Lung (tissue), 12 donors: ENCODE results near the gene C21orf58. TPM values are rescaled to one million over a fixed set of nuclear protein-coding genes. Genes with fewer than 3 reads are reported as not detected.

Source experiments
- ATAC-seq: fragments of 200-7000 bp; cut with Tn5 transposase; one replicate; pipeline ENCODE4 v1.9.1; 2020; ENCODE audit warnings: moderate number of reproducible peaks; ENCODE audit not compliant: insufficient read depth, low FRiP score
- DNase-seq, 3 donors: peaks; one replicate each; pipeline ENCODE4 v3.0.0-alpha.2; 2013 to 2017
- H3K27ac ChIP-seq, 2 donors: one replicate each; pipeline ENCODE4 v1.5.1; 2013; ENCODE audit warnings: mild to moderate bottlenecking in 2 of 2, moderate library complexity in 2 of 2, control low read depth in 1 of 2, inconsistent platforms in 1 of 2, low read depth in 1 of 2, low read length in 1 of 2
- H3K27me3 ChIP-seq, 3 donors: one replicate each; pipeline ENCODE4 v1.5.1; 2013; ENCODE audit warnings: low read length in 2 of 3; ENCODE audit not compliant: control insufficient read depth in 3 of 3, insufficient read depth in 3 of 3
- H3K36me3 ChIP-seq, 4 donors: one replicate each; pipeline ENCODE4 v1.5.1; 2013; ENCODE audit warnings: low read length in 4 of 4, mild to moderate bottlenecking in 1 of 4, moderate library complexity in 1 of 4; ENCODE audit not compliant: control insufficient read depth in 4 of 4, insufficient read depth in 4 of 4
- H3K4me1 ChIP-seq, 5 donors: one replicate each; pipeline ENCODE4 v1.5.1; 2013; ENCODE audit warnings: low read length in 5 of 5, mild to moderate bottlenecking in 2 of 5, moderate library complexity in 1 of 5; ENCODE audit not compliant: control insufficient read depth in 5 of 5, insufficient read depth in 5 of 5
- H3K4me3 ChIP-seq: one replicate; pipeline ENCODE4 v1.5.1; 2013; ENCODE audit warnings: mild to moderate bottlenecking, control low read depth, moderate library complexity
- H3K9ac ChIP-seq, 2 donors: one replicate each; pipeline ENCODE4 v1.5.1; 2013; ENCODE audit warnings: low read length in 2 of 2, control low read depth in 1 of 2; ENCODE audit not compliant: insufficient read depth in 1 of 2
- H3K9me3 ChIP-seq, 4 donors: one replicate each; pipeline ENCODE4 v1.5.1; 2013; ENCODE audit warnings: low read length in 3 of 4, mild to moderate bottlenecking in 1 of 4, moderate library complexity in 1 of 4; ENCODE audit not compliant: control insufficient read depth in 4 of 4, insufficient read depth in 3 of 4
- WGBS, 2 donors: extraction: QIAGEN DNeasy Blood & Tissue Kit; methylation state at CpG; one replicate each; pipeline ENCODE4 v1.1.7; 2013; 5-methylcytosine and 5-hydroxymethylcytosine counted together
- polyA plus RNA-seq, 2 donors: library from polyadenylated mRNA; stranded (reverse); fragments of 200-250 nt; gene quantifications; one replicate each; pipeline ENCODE4 v1.2.1, GENCODE V29; 2013
- total RNA-seq, 2 donors: library from RNA; depleted of rRNA in 1 of 2; stranded (reverse); fragments of >200 nt in 1 of 2; gene quantifications; one replicate each; pipeline ENCODE4 v1.2.1, GENCODE V29; 2014 to 2021
- TF ChIP-seq, protein P1 (sequence below): IDR thresholded peaks from 2 replicates; pipeline ENCODE4 v1.5.1; 2012; ENCODE audit warnings: mild to moderate bottlenecking; ENCODE audit errors: control extremely low read depth, extremely low read depth
- donor health status: control.
- donor health status: control.
- donor health status: Bipolar disorder and iron deficiency.
- donor health status: healthy.
- donor health status: DM: yes; HTN: yes; CAD: no.

The C21orf58 gene
- total and polyA plus RNA-seq, 4 donors: 4.8 to 20.8 (median 8.9) TPM

DNA sequence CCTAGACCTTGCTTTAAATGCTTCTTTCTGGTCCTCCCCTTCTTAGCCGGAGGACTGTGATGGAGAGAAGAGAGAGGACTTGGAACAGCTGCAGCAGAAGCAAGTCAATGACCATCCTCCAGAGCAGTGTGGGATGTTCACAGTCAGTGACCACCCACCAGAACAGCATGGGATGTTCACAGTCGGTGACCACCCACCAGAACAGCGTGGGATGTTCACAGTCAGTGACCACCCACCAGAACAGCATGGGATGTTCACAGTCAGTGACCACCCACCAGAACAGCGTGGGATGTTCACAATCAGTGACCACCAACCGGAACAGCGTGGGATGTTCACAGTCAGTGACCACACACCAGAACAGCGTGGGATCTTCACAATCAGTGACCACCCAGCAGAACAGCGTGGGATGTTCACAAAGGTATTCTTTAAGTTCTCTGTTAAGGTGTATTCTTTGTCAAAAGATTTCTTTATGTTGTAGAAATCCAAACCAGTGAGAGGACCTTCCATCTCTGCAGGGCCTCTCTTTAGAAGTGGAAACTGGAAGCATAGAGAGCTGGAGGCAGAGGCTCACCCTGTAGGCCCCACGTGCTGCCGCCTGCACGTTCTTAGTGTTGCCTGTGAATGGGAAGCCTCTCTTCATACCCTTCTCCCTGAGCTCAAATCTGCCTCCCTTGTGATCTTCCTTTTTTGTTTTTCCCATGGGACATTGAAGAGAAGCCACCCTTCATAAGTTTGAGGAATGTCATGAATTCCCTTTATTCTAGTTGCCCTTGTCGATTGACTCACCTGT, 10.9 kb upstream of the C21orf58 start:
- ATAC-seq (no peak), DNase-seq (no peak)
- Histone ChIP-seq H3K27me3 (no peaks in the 10 kb centered on the region), H3K36me3 (peaks cover 13 to 26% (median 23%) of the 10 kb centered on the region in 4 donors), H3K9me3 (no peaks in the 10 kb centered on the region), H3K27ac (no peak overlapping the region), H3K4me1 (no peaks in the 10 kb centered on the region), H3K9ac (no peak overlapping the region), H3K4me3 (no peak overlapping the region)
- WGBS, 2 donors: 93 to 96% methylated on average over 12 of the region's 12 CpGs
- TF ChIP-seq, protein P1, sequence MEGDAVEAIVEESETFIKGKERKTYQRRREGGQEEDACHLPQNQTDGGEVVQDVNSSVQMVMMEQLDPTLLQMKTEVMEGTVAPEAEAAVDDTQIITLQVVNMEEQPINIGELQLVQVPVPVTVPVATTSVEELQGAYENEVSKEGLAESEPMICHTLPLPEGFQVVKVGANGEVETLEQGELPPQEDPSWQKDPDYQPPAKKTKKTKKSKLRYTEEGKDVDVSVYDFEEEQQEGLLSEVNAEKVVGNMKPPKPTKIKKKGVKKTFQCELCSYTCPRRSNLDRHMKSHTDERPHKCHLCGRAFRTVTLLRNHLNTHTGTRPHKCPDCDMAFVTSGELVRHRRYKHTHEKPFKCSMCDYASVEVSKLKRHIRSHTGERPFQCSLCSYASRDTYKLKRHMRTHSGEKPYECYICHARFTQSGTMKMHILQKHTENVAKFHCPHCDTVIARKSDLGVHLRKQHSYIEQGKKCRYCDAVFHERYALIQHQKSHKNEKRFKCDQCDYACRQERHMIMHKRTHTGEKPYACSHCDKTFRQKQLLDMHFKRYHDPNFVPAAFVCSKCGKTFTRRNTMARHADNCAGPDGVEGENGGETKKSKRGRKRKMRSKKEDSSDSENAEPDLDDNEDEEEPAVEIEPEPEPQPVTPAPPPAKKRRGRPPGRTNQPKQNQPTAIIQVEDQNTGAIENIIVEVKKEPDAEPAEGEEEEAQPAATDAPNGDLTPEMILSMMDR: no peak

DNA sequence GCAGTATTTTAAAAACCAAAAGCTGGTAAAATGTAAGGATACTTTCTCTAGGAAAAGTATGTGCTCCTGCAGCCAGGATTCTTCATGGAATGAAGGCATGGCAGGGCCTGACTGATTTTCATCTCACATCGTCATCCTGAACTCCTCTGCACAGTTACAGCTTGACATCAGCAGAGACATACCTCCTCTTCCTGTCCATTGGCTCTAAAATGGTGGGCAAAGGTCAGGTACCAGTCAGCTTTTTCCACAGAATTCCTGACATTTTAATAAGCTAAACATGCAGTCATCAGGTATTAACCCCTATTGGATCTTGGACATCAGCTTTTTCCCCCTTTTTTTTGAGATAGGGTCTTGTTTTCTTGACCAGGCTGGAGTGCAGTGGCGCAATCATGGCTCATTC, 6.1 kb upstream of the C21orf58 start:
- TF ChIP-seq, protein P1: no peak
- Histone ChIP-seq H3K4me3 (no peak overlapping the region), H3K36me3 (peaks cover 9 to 25% (median 13%) of the 10 kb centered on the region in 4 donors), H3K9ac (no peak overlapping the region), H3K9me3 (peaks cover 0 to 1% (median 0%) of the 10 kb centered on the region in 4 donors), H3K27me3 (no peaks in the 10 kb centered on the region), H3K27ac (no peak overlapping the region), H3K4me1 (peaks cover 0 to 11% (median 2%) of the 10 kb centered on the region in 5 donors)
- DNase-seq (no peak), ATAC-seq (no peak)
- 92 to 98% methylated on average over 2 of the region's 2 CpGs for WGBS, 2 donors

DNA sequence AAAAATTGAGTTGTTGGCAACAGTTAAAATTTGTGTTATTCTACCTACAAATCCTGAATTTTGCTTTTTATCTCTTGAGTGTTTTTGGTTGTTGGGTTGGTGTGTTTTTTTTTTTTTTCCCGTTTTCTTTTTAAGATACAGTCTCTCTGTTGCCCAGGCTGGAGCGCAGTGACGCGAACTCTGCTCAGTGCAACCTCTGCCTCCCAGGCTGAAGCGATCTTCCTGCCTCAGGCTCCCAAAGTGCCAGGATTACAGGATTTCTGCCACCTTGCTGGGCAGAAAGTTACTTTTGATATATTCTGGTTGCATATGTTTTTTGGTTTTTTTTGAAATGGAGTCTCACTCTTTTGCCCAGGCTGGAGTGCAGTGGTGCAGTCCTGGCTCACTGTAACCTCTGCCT, 4.5 kb upstream of the C21orf58 start:
- H3K27me3 ChIP-seq: no peaks in the 10 kb centered on the region
- H3K36me3 ChIP-seq: peaks cover 5 to 22% (median 8%) of the 10 kb centered on the region in 4 donors
- H3K4me3 ChIP-seq: no peak overlapping the region
- DNase-seq: no peak
- peaks cover 0 to 1% (median 0%) of the 10 kb centered on the region in 4 donors for H3K9me3 ChIP-seq
- H3K9ac ChIP-seq: no peak overlapping the region
- WGBS, 2 donors: 79 to 80% methylated on average over 5 of the region's 5 CpGs
- no peak for ATAC-seq
- H3K4me1 ChIP-seq: peaks cover 0 to 11% (median 3%) of the 10 kb centered on the region in 5 donors
- H3K27ac ChIP-seq: no peak overlapping the region
- TF ChIP-seq, protein P1: no peak
